Measurements from ENCODE around the gene PHAF1.

PHAF1 gene

DNA sequence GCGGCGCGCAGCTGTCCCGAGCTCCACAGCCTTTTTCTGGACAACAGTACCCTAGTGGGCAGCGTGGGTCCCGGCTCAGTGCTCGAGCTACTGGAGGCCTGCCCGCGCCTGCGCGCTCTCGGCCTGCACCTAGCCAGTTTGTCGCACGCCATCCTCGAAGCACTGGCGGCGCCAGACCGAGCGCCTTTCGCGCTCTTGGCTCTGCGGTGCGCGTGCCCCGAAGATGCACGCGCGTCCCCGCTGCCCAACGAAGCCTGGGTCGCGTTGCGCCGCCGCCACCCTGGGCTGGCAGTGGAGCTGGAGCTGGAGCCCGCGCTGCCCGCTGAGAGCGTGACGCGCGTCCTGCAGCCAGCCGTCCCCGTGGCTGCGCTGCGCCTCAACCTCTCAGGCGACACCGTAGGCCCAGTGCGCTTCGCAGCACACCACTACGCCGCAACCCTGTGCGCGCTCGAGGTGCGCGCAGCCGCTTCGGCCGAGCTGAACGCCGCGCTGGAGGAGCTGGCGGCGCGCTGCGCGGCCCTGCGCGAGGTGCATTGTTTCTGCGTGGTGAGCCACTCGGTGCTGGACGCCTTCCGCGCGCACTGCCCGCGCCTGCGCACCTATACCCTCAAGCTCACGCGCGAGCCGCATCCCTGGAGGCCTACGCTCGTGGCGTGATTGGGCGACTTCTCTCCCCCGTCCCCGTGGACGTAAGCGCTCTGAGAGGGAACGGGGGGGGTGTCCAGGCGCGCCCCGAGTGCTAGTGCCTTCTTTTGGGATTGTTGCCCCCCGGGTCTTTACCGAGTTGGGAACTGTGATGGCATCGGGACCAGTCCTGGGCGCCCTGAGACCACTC, 53.6 kb downstream of the PHAF1 start:
- DNase-seq = peak in 7 of 14 donors; percentile 34 to 88 (median 56)

DNA sequence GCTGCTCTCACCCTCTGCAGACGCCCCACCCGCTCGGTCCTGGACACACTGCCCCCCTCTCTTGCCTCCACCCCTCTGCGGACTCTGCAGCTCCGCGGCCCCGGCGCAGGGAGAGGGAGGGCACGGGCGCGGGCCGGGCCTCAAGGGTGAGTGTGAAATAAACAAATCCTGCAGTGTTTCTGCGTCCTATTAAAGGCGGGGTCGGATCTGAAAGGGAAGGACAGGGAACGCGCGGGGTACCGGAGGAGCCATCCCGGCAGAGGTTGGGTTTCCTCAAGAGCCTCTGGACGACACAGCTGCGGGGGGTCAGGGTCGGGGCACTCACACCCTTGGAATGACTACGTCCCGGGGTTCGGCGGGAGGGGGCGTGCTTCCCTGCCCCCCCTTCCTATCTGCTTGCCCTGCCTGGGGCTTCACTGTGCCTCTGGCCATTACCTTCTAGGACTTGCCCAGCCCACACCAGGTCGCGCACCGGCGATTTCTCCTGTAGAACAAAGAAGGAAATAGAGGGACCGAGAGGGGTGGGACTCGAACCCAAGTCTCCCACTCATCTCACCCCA, 54.3 kb downstream of the PHAF1 start:
- DNase-seq = peak in 1 of 14 donors; percentile 76

DNA sequence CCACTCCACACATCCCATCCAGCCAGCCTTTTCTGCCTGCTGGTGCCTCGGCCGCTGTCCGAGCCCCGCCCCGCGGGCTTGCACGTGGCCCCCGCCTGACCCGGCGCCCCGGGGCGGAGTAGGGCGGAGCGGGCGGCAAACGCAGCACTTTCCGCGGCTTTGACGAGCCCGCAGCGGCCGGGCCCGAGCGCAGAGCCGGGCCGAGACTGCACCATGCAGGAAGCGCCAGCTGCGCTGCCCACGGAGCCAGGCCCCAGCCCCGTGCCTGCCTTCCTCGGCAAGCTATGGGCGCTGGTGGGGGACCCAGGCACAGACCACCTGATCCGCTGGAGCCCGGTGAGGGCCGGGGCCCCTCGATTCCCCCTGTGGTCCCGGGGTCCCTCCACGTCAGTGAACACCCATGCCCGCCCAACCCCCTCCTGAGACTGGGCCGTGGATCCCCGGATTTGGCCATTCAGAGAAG, 54.9 kb downstream of the PHAF1 start, which contains the start of gene HSF4:
Gene HSF4, plus strand, starts transcription at position 147 of the 463 bp plus-strand sequence. Its CDS starts 67 bp downstream, at position 214.
- peak in 5 of 14 donors; percentile 23 to 76 (median 37) for DNase-seq

GRCh38 chr16:67165121-67166078, 55.7 kb downstream of the PHAF1 start:
- no peak for DNase-seq

- no peak for DNase-seq
Observed at GRCh38 chr16:67166110-67166547, 56.4 kb downstream of the PHAF1 start.

DNA sequence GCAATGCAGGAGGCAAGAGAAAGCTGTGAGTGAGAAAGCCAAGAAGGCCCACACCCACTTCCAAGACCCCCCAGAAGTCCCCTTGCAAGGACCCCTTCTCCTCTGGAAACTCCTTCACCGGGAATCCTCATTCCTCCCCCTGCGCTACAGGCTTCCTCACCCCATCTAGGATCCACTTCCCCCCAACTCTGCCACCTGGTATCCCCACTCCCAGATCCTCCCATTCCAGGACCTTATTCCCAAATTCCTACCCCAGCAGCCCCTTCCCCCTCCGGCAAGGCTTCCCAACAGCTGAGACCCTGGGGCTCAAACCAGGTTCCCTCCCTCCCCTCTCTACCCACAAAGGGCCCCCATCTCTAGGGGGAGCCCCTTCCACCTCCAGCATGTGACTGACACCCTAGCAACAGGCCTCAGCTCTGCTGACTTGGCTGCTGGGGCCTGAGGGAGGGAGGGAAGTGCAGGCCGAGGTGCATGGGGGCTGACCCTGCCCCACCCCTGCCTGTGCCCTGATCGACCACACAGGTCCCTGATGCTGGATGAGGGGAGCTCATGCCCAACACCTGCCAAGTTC, 56.9 kb downstream of the PHAF1 start:
- DNase-seq = no peak

- DNase-seq = no peak
Observed at GRCh38 chr16:67167588-67167987, 57.8 kb downstream of the PHAF1 start.

DNA sequence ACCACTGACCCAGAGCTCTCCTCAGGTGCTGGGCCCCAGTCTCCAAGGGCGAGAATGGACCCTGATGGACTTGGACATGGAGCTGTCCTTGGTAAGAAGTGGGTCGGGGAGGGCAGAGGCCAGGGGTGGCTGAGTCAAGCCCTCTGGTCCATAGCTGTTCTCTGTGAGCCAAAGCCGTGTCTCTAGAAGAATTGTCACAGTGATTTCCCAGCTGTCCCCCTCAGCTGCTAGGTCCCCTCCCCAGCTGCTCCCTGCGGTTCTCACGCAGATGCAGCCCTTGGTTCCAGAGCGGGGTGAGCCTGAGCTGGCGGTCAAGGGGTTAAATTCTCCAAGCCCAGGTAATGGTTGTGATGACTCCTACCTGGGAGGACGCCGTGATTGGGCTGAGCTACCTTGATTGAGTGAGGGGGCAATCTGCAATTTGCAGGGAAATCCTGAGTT, 59.3 kb downstream of the PHAF1 start:
- no peak for DNase-seq

- DNase-seq = peak in 3 of 14 donors; percentile 34 to 39 (median 35)
Observed at GRCh38 chr16:67169642-67170167, 60.0 kb downstream of the PHAF1 start.

DNA sequence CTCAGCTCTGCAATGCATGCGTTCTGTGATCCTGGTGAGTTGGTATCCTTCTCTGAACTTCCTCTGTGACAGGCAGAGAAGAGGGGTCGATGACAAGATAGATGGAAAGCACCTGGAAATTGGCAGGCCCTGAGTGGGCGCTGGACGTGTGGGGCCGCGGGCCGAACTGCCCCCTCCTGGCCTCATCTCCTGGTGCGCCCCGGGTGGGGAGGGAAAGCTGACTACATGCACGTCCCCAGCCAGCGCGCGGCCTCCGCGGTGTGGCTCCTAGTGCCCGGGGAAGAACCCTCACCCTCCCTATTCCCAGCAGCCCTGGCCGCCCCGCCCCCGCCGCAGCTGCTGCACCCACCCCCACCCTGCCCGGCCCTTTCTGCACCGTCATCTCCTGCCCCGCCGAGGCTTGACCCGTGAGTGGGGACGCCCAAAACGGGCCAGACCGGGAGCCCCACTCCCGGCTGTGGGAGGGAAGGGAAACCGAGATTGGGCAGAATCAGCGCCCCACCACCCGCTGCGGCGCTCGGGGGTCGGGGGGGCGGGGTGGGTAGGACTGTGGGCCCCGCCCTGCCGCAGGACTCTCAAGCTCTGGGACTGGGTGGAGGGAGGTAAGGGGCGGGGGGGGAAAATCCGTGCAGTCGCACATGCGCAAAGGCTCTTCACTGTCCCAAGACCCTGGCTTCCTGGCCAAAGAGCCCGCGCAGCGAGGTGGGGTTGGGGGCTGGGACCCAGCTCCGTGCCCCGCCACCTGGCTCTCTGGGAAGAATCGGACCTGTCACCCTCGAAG, 60.6 kb downstream of the PHAF1 start, which contains the start of gene NOL3:
Gene NOL3, plus strand, starts transcription at position 371 of the 781 bp plus-strand sequence.
- DNase-seq = peak in 12 of 14 donors; percentile 19 to 86 (median 56)

DNA sequence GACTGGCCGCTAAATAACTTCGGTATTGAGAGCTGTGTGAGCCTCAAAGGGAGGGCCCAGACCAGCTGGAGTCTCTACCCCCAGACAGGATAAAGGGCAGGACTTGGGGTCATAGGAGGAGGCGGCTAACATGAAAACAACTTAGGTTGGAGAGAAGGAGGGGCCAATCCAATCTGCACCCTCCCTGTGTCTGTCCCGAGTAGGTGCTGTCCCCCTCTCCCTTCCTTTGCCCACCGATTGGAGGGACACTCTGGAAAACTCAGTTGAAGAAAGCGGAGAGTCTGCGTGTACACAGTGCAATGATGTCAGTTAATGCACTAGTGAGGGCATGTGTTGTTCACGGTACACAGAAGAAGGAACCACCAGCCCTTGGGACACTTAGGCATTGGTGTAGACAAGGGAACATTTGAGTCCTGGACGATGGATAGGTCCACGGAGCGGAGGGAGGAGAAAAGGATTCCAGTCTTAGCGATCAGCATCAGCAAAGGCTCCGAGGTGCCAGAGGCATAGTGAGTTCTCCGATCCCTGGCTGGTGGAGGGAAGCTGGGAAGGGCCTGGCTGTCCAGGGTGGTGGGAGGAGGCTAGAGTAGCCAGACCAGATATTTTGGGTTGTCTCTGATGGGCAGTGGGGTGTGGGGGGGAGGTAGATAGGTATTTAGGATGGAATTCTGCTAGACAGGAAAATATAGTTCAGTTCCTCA, 61.4 kb downstream of the PHAF1 start:
- DNase-seq = peak in 1 of 14 donors; percentile 45

DNA sequence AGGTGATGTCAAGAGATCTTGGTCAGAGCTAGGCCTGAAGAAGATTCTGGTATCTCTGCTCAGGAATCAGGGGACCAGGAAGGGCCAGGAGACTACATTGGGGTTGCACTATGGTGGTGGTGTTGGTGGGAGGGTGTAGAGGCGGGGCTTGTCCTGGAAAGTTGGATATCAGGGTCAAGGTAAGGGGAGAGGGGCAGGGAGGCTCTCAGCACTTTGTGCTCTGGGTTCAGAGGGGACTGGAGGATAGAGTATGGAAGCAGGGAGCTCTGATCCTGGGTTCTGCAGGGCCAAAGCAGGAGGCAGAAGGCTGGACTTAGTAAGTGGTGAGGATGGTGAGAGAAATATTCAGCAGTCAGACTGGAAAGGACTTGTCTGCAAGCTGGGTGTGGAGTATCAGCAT, 63.6 kb downstream of the PHAF1 start:
- no peak for DNase-seq

- peak in 13 of 14 donors; percentile 11 to 92 (median 66) for DNase-seq
Observed at GRCh38 chr16:67173808-67174705, 64.3 kb downstream of the PHAF1 start.

GRCh38 chr16:67174706-67175231, 65.0 kb downstream of the PHAF1 start:
- DNase-seq = peak in 1 of 14 donors; percentile 38

DNA sequence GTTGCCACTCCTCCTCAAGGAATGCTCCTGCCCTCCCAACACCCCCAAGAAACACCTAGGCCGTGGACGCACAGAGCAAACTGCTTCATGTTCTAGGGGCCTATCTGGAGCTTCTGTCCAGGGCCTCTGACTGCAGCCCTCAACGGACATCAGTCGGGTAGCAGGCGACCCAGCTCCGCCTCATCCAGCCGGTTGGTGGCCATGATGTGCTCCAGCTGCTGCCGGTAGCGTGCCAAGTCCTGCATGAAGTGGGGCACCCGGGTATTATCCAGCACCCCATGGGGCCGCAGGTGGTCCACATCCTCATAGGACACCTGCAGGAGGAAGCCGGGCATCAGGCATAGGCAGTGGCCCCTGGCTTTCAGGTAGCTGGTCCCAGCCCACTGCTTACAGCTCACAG, 66.9 kb downstream of the PHAF1 start:
- no peak for DNase-seq

GRCh38 chr16:67177743-67178699, 68.3 kb downstream of the PHAF1 start:
- DNase-seq = peak in 3 of 14 donors; percentile 38 to 75 (median 56)

GRCh38 chr16:67179421-67180080, 69.8 kb downstream of the PHAF1 start:
- DNase-seq = no peak

All from C1 segment of cervical spinal cord (tissue), 14 donors.